ENCODE data around the gene GMDS.

GMDS gene

GRCh38 chr6:1618311-1619097 lies 626.9 kb downstream of the GMDS start:
- H3K9ac ChIP-seq (ENCODE audit: low read length) = no peak overlapping the region
- no peaks in the 10 kb centered on the region for H3K27me3 ChIP-seq (ENCODE audit: low read depth, low read length)
- no peak overlapping the region for H3K4me3 ChIP-seq (ENCODE audit: low read length)
- H3K4me2 ChIP-seq (ENCODE audit: low read length) = no peak overlapping the region
- H3K4me1 ChIP-seq (ENCODE audit: low read length) = no peaks in the 10 kb centered on the region
- H3K9me3 ChIP-seq (ENCODE audit: insufficient read depth, low read length) = no peaks in the 10 kb centered on the region
- TF ChIP-seq CTCF (IDR thresholded peaks at IDR 0.05; ENCODE audit: low read depth, low read length) (no peak), EZH2phosphoT487 (IDR thresholded peaks at IDR 0.05; ENCODE audit: low read depth) (no peak)
- H3K27ac ChIP-seq (ENCODE audit: low read length) = no peak overlapping the region
- H3K36me3 ChIP-seq (replicated peaks; ENCODE audit: low read depth, low read length) = peaks cover 6% of the 10 kb centered on the region
- no peaks in the 10 kb centered on the region for H4K20me1 ChIP-seq (ENCODE audit: insufficient read depth, low read length)
- peaks cover 10% of the 10 kb centered on the region for H3K79me2 ChIP-seq (ENCODE audit: low read length)
- no peak overlapping the region for H2AFZ ChIP-seq (ENCODE audit: low read depth, low read length)

GRCh38 chr6:1617466-1618310 lies 627.7 kb downstream of the GMDS start:
- no peaks in the 10 kb centered on the region for H3K9me3 ChIP-seq (ENCODE audit: insufficient read depth, low read length)
- no peak overlapping the region for H2AFZ ChIP-seq (ENCODE audit: low read depth, low read length)
- no peaks in the 10 kb centered on the region for H3K27me3 ChIP-seq (ENCODE audit: low read depth, low read length)
- H3K4me3 ChIP-seq (ENCODE audit: low read length) = no peak overlapping the region
- H3K27ac ChIP-seq (ENCODE audit: low read length) = no peak overlapping the region
- H3K36me3 ChIP-seq (replicated peaks; ENCODE audit: low read depth, low read length) = peaks cover 14% of the 10 kb centered on the region
- H3K4me1 ChIP-seq (ENCODE audit: low read length) = peaks cover 2% of the 10 kb centered on the region; the same call in 1 of the 2 replicates
- H3K4me2 ChIP-seq (ENCODE audit: low read length) = no peak overlapping the region
- H3K9ac ChIP-seq (ENCODE audit: low read length) = no peak overlapping the region
- TF ChIP-seq CTCF (IDR thresholded peaks at IDR 0.05; ENCODE audit: low read depth, low read length) (no peak), EZH2phosphoT487 (IDR thresholded peaks at IDR 0.05; ENCODE audit: low read depth) (no peak)
- peaks cover 18% of the 10 kb centered on the region for H3K79me2 ChIP-seq (ENCODE audit: low read length)
- H4K20me1 ChIP-seq (ENCODE audit: insufficient read depth, low read length) = no peaks in the 10 kb centered on the region

- Histone ChIP-seq H3K4me3 (ENCODE audit: low read length) (no peak overlapping the region), H3K36me3 (replicated peaks; ENCODE audit: low read depth, low read length) (peaks cover 22% of the 10 kb centered on the region), H3K9ac (ENCODE audit: low read length) (no peak overlapping the region), H2AFZ (ENCODE audit: low read depth, low read length) (no peak overlapping the region), H4K20me1 (ENCODE audit: insufficient read depth, low read length) (no peaks in the 10 kb centered on the region), H3K27ac (ENCODE audit: low read length) (no peak overlapping the region), H3K9me3 (ENCODE audit: insufficient read depth, low read length) (no peaks in the 10 kb centered on the region), H3K4me2 (ENCODE audit: low read length) (no peak overlapping the region), H3K27me3 (ENCODE audit: low read depth, low read length) (no peaks in the 10 kb centered on the region), H3K4me1 (ENCODE audit: low read length) (peaks cover 6% of the 10 kb centered on the region; the same call in 1 of the 2 replicates), H3K79me2 (ENCODE audit: low read length) (peaks cover 26% of the 10 kb centered on the region)
- TF ChIP-seq CTCF (IDR thresholded peaks at IDR 0.05; ENCODE audit: low read depth, low read length) = no peak
- TF ChIP-seq EZH2phosphoT487 (IDR thresholded peaks at IDR 0.05; ENCODE audit: low read depth) = no peak
These were observed 628.5 kb downstream of the GMDS start for GRCh38 chr6:1616701-1617463.

Measured in OCI-LY3 (cell line).